HG03060 (cell line): Measurements from ENCODE around the gene PPFIA4.

Experiments
- ATAC-seq: cut with Tn5 transposase; IDR thresholded peaks from one replicate; pipeline ENCODE4 v1.9.1; 2021; ENCODE audit warnings: low read depth, moderate number of reproducible peaks; ENCODE audit not compliant: unreplicated experiment

PPFIA4 gene

DNA sequence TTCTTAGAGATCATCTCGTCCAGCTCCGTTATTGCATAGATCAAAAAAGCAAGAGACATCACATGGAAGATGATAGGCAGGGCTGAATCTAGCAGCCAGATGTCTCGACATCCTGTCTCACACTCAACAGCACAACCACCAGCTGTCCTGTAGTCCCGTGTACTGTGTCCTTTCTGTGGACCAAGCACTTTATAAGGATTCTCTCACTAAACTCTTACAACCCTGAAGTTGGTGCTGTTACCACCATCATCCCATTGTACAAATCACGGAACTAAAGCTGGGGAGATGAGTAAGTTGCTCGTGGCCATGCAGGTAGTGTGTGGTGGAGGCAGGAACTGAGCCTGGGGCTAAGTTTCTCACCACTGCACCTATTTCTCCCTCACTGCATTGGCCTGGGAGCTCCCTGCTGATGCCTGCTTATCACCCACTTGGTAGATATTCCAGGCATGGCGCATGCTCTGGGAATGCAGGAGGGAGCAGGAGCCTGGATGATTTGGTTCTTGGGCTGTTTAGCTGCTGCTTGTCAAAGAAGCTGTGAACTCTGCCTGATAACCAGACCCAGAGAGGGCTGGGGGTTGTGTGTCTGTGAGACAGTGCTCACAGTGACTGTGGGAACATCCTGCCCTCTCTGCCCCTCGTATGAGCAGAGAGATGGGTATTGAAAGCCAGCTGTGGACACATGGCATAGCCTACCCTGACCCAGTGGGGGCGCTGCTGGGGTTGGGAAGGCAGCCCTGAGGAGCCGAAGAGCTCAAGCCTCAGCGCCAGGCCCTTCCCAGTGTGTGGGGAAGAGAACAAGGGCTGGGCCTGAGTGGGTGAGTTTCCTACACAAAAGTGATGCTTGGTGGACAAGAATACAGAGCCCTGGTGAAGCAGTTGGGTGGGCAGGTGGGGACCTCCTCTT lies 13.6 kb downstream of the PPFIA4 start:
- ATAC-seq: no peak

GRCh38 chr1:203040513-203041275 lies 14.4 kb downstream of the PPFIA4 start:
- ATAC-seq: no peak

GRCh38 chr1:203041351-203041932 lies 15.2 kb downstream of the PPFIA4 start:
- ATAC-seq: no peak

- ATAC-seq: no peak
Observed at GRCh38 chr1:203043830-203044545, 17.7 kb downstream of the PPFIA4 start.

DNA sequence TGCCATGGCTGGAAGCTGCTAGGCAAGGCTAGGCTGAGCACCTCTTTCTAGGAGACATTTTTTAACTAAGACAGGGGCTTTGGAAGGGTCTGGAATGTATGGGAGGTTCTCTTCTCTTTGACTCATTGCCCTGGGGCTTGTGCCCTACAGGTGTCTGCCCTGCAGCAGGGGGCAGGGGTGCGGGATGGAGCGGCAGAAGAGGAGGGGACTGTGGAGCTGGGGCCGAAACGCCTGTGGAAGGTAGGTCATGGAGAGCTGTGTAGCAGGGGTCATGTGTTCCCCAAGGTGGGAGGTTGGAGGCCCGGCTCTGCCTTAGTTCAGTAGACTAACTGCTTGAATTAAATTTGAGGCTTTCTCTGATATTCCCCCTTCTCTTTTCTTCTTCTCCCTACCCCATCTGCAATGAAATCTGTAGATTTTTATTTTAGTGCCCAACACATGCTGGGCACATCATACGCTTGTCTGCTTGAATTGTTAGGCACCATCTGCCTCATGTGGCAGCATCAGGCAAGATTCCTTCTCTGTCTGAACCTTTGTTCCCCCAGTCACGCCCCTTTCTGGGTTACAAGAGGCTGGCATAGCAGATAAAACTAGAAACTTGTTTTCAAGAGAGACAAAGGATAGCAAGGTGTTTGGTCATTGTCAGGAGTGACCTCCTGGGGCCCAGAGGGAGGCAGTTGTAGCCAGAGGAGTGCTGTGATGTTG lies 18.4 kb downstream of the PPFIA4 start:
- ATAC-seq: no peak

DNA sequence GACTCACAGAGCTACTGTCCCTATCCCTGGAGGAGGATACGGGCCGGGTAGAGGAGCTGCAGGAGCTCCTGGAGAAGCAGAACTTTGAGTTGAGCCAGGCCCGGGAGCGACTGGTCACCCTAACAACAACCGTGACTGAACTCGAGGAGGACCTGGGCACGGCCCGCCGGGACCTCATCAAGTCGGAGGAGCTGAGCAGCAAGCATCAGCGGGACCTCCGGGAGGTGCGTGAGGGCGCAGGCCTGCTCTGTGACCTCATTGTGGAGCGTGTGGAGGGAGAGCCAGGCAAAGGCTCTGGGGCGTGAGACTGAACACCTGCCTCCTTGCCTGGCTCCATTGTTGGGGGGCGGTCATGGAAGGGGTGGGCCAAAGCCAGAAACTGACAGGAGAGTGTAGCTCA lies 19.0 kb downstream of the PPFIA4 start:
- ATAC-seq: no peak

DNA sequence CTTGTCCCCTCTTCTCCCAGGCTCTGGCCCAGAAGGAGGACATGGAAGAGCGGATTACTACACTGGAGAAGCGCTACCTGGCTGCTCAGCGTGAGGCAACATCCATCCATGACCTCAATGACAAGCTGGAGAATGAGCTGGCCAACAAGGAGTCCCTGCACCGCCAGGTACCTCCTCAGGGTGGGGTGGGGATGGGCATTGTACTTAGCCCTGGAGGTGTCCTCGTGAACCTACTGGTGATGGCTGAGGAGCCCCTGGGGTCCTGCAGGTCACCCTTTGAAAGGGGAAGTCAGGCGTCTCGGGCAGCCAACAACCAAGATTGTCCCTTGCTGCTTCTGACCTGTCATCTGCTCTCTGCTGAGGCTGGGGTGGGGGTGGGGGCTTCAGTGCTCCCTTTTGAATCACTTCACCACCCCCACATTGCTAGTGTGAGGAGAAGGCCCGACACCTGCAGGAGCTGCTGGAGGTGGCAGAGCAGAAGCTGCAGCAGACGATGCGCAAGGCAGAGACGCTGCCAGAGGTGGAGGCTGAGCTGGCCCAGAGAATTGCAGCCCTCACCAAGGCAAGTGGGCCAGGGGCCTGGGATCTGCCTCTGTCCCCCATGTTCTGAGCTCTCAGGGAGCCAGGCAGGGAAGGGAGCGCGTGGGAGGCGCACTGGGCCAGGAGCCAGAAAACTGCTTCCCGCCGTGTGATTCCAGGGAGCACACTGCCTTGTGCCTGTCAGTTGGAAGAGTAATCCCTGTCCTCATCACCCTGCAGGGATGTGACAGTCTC lies 19.7 kb downstream of the PPFIA4 start:
- no peak for ATAC-seq

- ATAC-seq: no peak
Observed at GRCh38 chr1:203046984-203047630, 20.8 kb downstream of the PPFIA4 start.

DNA sequence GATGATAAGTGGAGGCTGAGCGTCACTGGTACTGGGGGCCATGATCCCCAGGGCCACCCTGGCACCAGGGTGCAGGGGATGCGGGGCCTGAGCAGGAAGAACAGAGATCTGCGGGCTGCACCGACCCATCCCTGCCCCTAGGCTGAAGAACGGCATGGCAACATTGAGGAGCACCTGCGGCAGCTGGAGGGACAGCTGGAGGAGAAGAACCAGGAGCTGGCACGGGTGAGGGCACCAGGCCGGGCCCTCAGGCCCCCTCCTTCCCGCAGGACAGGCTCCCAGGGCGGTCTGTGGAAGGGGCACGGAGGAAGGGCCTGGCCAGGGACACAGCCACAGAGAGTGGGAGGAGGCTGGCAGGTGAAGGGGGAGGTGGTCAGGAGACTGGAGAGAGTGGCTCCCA lies 21.8 kb downstream of the PPFIA4 start:
- no peak for ATAC-seq

GRCh38 chr1:203048555-203049051 lies 22.3 kb downstream of the PPFIA4 start:
- no peak for ATAC-seq

DNA sequence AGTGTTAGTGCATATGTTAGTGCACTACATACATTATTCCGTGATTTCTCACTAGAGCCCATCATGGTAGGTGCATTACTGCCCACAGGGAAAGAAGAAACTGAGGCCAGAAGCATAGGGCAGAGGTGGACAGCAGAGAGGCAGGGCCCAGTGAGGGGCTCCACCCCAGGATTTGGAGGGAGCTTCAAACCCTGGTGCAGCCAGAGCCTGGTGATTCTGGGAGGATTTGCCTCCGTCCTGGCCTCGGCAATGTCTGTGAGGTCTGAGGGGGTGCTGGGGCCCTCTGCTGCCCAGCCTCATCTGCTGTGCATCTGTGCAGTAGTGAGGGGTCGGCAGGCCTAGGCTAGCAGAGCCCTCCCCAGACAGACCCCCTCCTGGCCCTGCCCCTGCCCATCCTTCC lies 22.8 kb downstream of the PPFIA4 start:
- ATAC-seq: no peak

GRCh38 chr1:203049576-203050180 lies 23.4 kb downstream of the PPFIA4 start:
- no peak for ATAC-seq

- ATAC-seq: no peak
Observed at GRCh38 chr1:203050826-203051225, 24.5 kb downstream of the PPFIA4 start.

DNA sequence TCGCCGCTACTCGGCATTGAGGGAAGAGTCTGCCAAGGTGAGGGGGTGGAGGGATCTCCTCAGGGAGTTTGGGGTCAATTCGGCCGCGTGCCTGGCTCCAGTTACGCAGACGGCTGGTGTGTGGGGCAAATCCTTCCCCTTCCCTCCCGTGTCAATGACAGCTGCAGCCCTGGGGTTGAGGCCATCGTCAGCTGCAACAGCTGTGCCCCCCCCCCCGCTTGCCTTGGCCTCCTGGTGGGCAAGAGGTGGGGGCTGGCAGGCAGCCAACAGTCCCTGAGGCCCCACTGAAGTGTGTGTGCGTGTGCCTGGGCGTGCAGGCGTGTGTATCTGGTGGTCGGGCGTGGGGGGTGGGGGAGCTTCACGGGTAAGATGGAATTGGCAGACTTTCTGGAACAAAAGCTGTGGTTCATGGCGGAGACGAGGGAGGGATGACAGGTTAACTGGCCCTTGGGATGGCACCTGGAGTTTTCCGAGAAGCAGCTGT lies 25.6 kb downstream of the PPFIA4 start:
- ATAC-seq: no peak

DNA sequence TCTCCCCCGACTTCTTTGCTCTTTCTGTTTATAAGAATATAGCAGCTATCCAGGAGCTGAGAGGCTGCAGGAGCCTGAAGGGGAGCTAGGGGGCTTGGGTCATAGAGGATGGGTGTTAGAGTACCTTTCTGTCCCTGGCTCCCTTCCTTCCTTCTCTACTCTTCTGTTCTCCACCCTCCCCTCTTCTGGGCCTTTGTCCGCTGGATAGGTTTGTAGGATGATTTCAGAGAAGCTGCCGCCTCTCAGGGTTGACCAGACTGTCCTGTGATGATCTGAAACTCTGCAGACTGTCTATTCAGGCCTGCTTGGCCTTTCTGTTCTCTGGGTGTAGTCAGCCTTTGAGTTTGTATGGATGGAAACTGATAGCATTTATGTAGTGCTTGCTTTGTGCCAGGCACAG lies 26.3 kb downstream of the PPFIA4 start:
- ATAC-seq: no peak

- no peak for ATAC-seq
Observed at GRCh38 chr1:203054184-203054583, 27.9 kb downstream of the PPFIA4 start.

DNA sequence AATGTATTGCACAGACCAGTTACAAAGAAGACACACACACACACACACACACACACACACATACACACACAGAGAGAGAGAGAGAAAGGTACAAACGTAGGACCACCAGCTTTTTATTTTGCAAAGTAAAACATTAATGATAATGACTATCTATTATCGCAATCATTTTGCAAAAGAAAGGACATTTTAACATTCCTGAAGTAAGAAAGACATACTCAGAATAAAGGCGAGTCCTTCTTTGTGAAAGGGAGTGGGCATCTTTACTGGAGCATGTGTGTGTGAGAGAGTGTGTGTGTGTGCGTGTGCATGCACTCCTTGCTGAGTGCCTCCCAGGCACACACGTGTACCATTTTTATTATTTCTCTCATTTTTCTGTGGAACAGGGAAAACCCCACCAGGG lies 28.4 kb downstream of the PPFIA4 start:
- ATAC-seq: no peak

DNA sequence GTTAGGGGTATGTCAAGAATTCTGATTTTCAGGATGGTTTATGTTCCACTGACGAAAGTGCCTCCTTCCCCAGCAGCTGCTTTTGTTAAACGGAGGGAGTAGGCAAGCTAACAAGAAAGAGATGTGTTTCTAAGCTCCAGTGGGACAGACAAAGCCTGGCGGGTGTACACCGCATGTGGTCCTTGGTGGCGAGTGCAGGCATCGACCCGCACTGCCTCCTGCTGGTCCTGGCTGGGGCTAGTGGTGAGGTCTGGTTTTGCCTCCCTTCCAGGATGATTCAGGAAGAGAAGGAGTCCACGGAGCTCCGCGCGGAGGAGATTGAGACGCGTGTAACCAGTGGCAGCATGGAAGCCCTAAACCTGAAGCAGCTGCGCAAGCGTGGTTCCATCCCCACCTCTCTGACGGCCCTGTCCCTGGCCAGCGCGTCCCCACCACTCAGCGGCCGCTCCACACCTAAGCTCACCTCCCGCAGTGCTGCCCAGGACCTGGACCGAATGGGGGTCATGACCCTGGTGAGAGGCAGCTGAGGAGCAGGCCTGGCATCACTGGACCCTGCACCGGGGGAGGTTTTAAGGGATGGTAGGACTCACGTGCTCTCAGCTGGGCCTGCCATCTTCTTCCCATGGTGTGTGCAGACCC lies 29.0 kb downstream of the PPFIA4 start:
- ATAC-seq: no peak
